Retina (tissue), 1 donor: ENCODE data around the gene PCDHGA1.
A peak's percentile ranks its signal among the peaks of the same experiment; 100 is the strongest.

Experiments
- DNase-seq: peaks from one replicate; pipeline ENCODE4 v3.0.0-alpha.2; 2016

The PCDHGA1 gene

GRCh38 chr5:141547488-141547887 is 217.2 kb downstream of the PCDHGA1 start:
- DNase-seq, result no peak

DNA sequence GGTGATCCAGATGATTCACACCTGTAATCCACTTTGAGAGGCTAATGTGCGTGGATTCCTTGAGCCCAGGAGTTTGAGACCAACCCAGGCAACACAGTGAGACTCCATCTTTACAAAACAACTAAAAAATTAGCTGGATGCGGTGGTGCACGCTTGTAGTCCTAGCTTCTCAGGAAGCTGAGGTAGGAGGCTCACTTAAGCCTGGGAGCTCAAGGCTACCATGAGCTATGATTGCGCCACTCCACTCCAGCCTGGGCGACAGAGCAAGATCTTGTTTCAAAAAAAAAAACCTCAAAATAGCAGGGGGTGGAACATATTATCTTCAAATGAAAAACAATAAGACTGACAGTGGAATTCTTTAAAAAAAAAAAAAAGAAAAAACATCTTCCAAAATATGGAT is 217.6 kb downstream of the PCDHGA1 start:
- DNase-seq, result no peak

- peak; percentile 88 for DNase-seq
These were observed 227.4 kb downstream of the PCDHGA1 start for GRCh38 chr5:141557681-141558136.

DNA sequence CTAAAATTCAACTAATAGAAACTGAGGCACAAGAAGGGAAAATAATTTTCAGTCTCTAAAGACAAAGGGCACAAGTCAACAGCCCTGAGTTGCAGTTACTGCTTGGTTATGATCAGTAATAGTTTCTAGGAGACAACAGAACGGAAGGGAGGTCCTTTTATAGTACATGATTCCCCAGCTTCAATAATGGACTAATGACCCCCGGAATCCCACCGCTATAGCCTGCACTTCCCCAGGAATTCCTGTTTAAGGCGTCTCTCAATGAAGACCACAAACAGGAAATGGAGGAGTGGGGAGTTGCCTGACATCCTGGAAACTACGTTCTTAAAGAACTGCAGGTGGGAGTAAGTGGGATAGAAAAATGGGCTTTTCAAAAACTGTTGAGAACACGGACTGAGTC is 227.8 kb downstream of the PCDHGA1 start:
- DNase-seq, result no peak

DNA sequence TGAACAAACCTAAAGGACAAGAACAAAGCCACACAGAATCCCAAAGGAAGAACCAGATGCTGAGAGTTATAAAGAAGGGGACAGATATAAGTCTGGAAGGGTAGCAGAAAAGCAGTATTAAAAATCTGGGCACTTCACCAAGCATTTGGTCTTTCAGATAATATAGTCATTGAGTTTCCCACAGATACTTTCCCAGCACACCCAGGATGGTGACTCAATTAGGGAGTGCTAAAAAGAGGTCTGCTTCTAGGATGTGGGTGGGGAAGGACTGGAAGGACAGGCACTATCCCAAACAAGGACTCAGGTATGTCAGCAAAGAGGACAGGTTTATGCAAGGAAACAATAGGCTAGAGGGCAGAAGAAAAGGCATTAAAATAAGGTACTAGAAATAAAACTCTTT is 229.1 kb downstream of the PCDHGA1 start:
- no peak for DNase-seq

GRCh38 chr5:141560151-141560550 is 229.8 kb downstream of the PCDHGA1 start:
- DNase-seq, result peak; percentile 41

- DNase-seq, result peak; percentile 90
These were observed 230.6 kb downstream of the PCDHGA1 start for GRCh38 chr5:141560725-141561483.
